Ovary (tissue), 9 donors: ENCODE measurements around the gene CRACDL. TPM values are rescaled to one million over a fixed set of nuclear protein-coding genes. Genes with fewer than 3 reads are reported as not detected.

Source experiments
- DNase-seq, 5 donors: peaks; one replicate each; pipeline ENCODE4 v3.0.0-alpha.2; 2019 to 2020
- H3K27ac ChIP-seq, 2 donors: fragments of 200-600 bp; one replicate each; pipeline versions ENCODE4 v1.5.1 to v1.8.0; 2019 to 2022
- H3K27me3 ChIP-seq: fragments of 200-600 bp; one replicate; pipeline ENCODE4 v1.8.0; 2022
- H3K36me3 ChIP-seq: fragments of 200-600 bp; sonication (generic); one replicate; pipeline ENCODE4 v1.5.1; 2019
- H3K4me1 ChIP-seq: one replicate; pipeline ENCODE4 v1.8.1; 2013; ENCODE audit warnings: mild to moderate bottlenecking, moderate library complexity; ENCODE audit not compliant: insufficient read depth
- H3K4me3 ChIP-seq: fragments of 200-600 bp; sonication (generic); one replicate; pipeline ENCODE4 v1.5.1; 2017
- H3K9me3 ChIP-seq, 2 donors: fragments of 200-600 bp in 1 of 2; sonication (generic) in 1 of 2; one replicate each; pipeline versions ENCODE4 v1.5.1 to v1.8.1; 2013 to 2019; ENCODE audit warnings: mild to moderate bottlenecking in 1 of 2, moderate library complexity in 1 of 2
- EP300 ChIP-seq: sonication (generic); formaldehyde crosslinking; IDR thresholded peaks from one replicate; pipeline ENCODE4 v1.6.1; 2017; ENCODE audit warnings: antibody characterized with exemption
- POLR2A ChIP-seq: fragments of 450-650 bp; IDR thresholded peaks from one replicate; pipeline ENCODE4 v1.6.1; 2017; ENCODE audit warnings: antibody characterized with exemption, mild to moderate bottlenecking, moderate library complexity
- WGBS, 3 donors: extraction: QIAGEN DNeasy Blood & Tissue Kit in 1 of 3; methylation state at CpG; one replicate each; pipeline versions ENCODE4 v1.1.5 to v1.1.7; 2013 to 2017; 5-methylcytosine and 5-hydroxymethylcytosine counted together
- intact Hi-C, 4 donors: fragments of 100-400 bp; cut with DNase I; formaldehyde crosslinking; loops; one replicate each; pipeline versions ENCODE4 v1.11.0 to v1.15.1; 2022 to 2023
- polyA plus RNA-seq, 2 donors: library from polyadenylated mRNA; stranded (reverse); fragments of 200-250 nt in 1 of 2; fragments of 350-450 nt in 1 of 2; fragmentation: Illumina TruSeq in 1 of 2; extraction: RNeasy Lipid Tissue Mini Kit (QIAGEN cat#74804) in 1 of 2; gene quantifications; one replicate each; pipeline ENCODE4 v1.2.3, GENCODE V29; 2013 to 2014
- total RNA-seq, 7 donors: library from RNA; depleted of rRNA in 2 of 7; stranded (reverse); fragments of >200 nt in 2 of 7; fragmentation: NEBNext Ultra II Directional in 3 of 7; extraction: Animal tissue kit (Norgen Biotek cat#: 25700) in 3 of 7; gene quantifications; one replicate each; pipeline versions ENCODE4 v1.1.0 to v1.2.4, GENCODE V29; 2016 to 2023
- TF ChIP-seq, protein P1 (sequence below), 3 donors: fragments of 450-650 bp in 2 of 3; fragments of 200-600 bp in 1 of 3; IDR thresholded peaks; one replicate each; pipeline versions ENCODE4 v1.5.1 to v1.8.0; 2016 to 2022; ENCODE audit warnings: antibody characterized with exemption in 3 of 3, mild to moderate bottlenecking in 1 of 3
- donor health status: DM: no; HTN: no; CAD: no; lungs with moderate emphysema.
- donor health status: DM: no; HTN: no; CAD: no.
- donor health status: Bipolar disorder and iron deficiency.
- donor health status: DM: yes; HTN: yes; CAD: no.
- donor health status: DM: no; HTN: no; CAD: no.
- donor health status: DM: yes; HTN: yes; CAD: no.

Gene CRACDL
- total and polyA plus RNA-seq, 9 donors = 1.2 to 22.4 (median 2.7) TPM

DNA sequence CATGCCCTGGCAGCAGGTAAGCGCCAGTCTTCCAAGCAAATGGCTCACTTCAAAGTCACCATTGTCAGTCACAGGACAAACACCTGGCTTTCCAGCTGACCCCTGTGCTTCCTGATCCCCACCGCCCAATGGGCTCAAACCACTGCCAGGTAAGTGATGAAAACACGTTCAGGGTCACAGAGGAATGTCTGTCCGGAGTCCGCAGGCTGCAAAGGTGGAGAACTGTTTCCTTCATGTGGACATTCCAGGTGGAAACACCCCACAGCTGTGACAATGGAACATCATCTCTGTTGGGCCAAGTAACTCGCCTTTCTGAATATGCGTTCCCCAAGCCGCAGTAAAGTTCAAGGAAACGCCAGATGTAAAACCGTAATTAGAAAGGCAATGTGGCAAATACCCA, 86.0 kb downstream of the CRACDL start:
- no peaks in the 10 kb centered on the region for H3K36me3 ChIP-seq
- 83 to 92% (median 90%) methylated on average over 10 of the region's 10 CpGs for WGBS, 3 donors
- TF ChIP-seq, protein P1, sequence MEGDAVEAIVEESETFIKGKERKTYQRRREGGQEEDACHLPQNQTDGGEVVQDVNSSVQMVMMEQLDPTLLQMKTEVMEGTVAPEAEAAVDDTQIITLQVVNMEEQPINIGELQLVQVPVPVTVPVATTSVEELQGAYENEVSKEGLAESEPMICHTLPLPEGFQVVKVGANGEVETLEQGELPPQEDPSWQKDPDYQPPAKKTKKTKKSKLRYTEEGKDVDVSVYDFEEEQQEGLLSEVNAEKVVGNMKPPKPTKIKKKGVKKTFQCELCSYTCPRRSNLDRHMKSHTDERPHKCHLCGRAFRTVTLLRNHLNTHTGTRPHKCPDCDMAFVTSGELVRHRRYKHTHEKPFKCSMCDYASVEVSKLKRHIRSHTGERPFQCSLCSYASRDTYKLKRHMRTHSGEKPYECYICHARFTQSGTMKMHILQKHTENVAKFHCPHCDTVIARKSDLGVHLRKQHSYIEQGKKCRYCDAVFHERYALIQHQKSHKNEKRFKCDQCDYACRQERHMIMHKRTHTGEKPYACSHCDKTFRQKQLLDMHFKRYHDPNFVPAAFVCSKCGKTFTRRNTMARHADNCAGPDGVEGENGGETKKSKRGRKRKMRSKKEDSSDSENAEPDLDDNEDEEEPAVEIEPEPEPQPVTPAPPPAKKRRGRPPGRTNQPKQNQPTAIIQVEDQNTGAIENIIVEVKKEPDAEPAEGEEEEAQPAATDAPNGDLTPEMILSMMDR (IDR thresholded peaks at IDR 0.05) = no peak
- no peak for TF ChIP-seq POLR2A
- TF ChIP-seq EP300 = no peak
- H3K27me3 ChIP-seq = no peaks in the 10 kb centered on the region
- no peaks in the 10 kb centered on the region for H3K4me1 ChIP-seq
- H3K27ac ChIP-seq = no peak overlapping the region
- no peak for DNase-seq
- intact Hi-C loops = no loop called here
- no peak overlapping the region for H3K4me3 ChIP-seq
- no peaks in the 10 kb centered on the region for H3K9me3 ChIP-seq

DNA sequence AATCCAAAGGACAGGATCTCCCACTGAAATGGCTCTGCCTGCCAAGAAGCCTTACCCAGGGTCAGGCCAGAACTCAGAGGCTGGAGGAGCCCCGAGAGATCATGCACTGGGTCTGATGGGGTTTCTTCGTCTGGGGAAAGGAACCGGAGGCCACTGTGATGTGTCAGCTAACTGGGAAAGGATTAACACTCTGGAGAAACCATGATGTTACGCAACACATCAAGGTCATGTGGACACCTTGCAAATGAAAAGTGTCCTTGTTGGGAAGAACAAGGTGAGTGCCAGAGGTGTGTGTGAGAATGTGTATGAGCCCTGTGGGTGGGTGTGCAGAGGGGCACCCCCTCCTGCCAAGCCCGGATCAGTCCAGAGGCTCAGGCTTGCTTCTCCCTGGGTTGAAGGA, 86.9 kb downstream of the CRACDL start:
- Histone ChIP-seq H3K27ac (no peak overlapping the region), H3K36me3 (no peaks in the 10 kb centered on the region), H3K9me3 (no peaks in the 10 kb centered on the region), H3K4me3 (no peak overlapping the region), H3K27me3 (no peaks in the 10 kb centered on the region), H3K4me1 (no peaks in the 10 kb centered on the region)
- TF ChIP-seq, protein P1 (IDR thresholded peaks at IDR 0.05) = no peak
- TF ChIP-seq EP300 (no peak), POLR2A (no peak)
- no peak for DNase-seq
- WGBS, 3 donors = 83 to 96% (median 88%) methylated on average over 5 of the region's 5 CpGs
- intact Hi-C loops = no loop called here

DNA sequence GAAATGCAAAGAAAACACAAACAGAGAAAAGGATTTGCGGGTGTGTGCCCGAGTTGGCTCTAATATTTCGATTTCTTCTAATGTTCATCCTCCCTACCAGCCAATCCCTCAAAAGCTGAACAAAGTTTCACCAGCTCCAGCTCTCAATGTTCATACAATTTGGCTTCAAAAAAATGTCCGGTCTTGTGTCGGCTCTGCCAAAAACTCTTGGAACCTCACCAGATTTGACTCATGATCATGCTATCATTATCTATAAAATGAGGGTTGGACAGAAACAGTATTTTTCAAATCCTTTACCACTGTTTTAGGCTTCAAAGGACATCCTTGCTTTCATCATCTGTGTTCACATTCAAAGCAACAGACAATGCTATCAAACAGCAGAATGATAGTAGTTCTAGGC, 88.2 kb downstream of the CRACDL start:
- Histone ChIP-seq H3K4me1 (no peaks in the 10 kb centered on the region), H3K36me3 (no peaks in the 10 kb centered on the region), H3K27me3 (no peaks in the 10 kb centered on the region), H3K9me3 (no peaks in the 10 kb centered on the region), H3K4me3 (no peak overlapping the region), H3K27ac (no peak overlapping the region)
- no peak for DNase-seq
- 57 to 69% (median 59%) methylated on average over 5 of the region's 5 CpGs for WGBS, 3 donors
- intact Hi-C loops = no loop called here
- TF ChIP-seq POLR2A (no peak), EP300 (no peak)
- TF ChIP-seq, protein P1 (IDR thresholded peaks at IDR 0.05) = no peak

DNA sequence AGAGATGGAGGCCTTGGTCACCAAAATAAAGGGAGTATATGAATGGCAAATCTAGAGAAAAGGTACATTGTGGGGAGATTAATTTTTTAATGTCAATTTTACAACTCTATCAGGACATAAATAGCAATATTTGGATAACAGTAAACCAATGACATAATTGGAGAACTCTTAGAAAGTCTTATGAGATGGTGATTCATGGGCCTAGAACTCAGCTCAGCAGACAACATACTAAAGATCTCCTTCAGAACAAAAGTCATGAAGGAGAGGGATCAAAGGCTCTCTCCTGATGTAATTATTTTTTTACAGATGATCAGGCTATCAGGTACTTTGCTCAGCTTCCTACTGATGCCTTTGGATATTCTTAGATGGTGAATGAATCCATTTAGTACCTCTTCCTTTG, 90.0 kb downstream of the CRACDL start:
- no peaks in the 10 kb centered on the region for H3K36me3 ChIP-seq
- H3K9me3 ChIP-seq = no peaks in the 10 kb centered on the region
- no peaks in the 10 kb centered on the region for H3K27me3 ChIP-seq
- no peak for TF ChIP-seq POLR2A
- TF ChIP-seq EP300 = no peak
- TF ChIP-seq, protein P1 (IDR thresholded peaks at IDR 0.05) = no peak
- intact Hi-C loops = no loop called here
- no peak overlapping the region for H3K27ac ChIP-seq
- H3K4me1 ChIP-seq = no peaks in the 10 kb centered on the region
- H3K4me3 ChIP-seq = no peak overlapping the region
- no peak for DNase-seq

DNA sequence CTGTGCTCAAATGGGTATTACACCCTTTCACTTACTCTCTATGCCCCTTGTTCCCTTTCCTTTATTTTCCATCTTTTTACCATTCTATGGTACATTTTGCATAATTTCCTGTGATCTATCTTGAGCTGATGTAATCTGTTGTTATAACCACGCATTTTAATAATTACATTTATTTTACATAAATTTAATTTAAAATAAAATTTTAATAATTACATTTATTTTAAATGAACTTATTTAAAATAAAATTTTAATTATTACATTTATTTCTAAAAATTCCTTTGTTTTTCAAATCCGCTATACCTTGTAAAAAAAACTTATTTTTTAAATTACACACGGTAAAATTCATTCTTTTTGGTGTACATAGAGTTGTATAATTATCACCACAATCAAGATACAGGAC, 93.9 kb downstream of the CRACDL start:
- Histone ChIP-seq H3K27ac (no peak overlapping the region), H3K4me1 (no peaks in the 10 kb centered on the region)

More for the DNA sequence above, 93.9 kb downstream of the CRACDL start:
- H3K36me3 ChIP-seq = no peaks in the 10 kb centered on the region
- no peak overlapping the region for H3K4me3 ChIP-seq
- WGBS, 3 donors = 90 to 95% (median 92%) methylated on average over 3 of the region's 3 CpGs
- TF ChIP-seq, protein P1 (IDR thresholded peaks at IDR 0.05) = no peak
- TF ChIP-seq POLR2A (no peak), EP300 (no peak)
- no peaks in the 10 kb centered on the region for H3K9me3 ChIP-seq
- no peak for DNase-seq
- intact Hi-C loops = no loop called here
- H3K27me3 ChIP-seq = no peaks in the 10 kb centered on the region
